Activated CD4-positive, alpha-beta memory T cell treated with anti-CD3 and anti-CD28 coated beads, Interleukin-2, amount 10 ng/mL, durations not matched to agents 7 days and 5 days (primary cell): ENCODE results near the gene ZBTB40. TPM values are rescaled to one million over a fixed set of nuclear protein-coding genes. Genes with fewer than 3 reads are reported as not detected.

Source experiments
- CTCF ChIA-PET: fragments of 350-600 bp; sonication (Branson Sonifier 250); formaldehyde crosslinking; loops from one replicate; lab custom pipeline; 2021; ENCODE audit warnings: antibody characterized with exemption, inconsistent platforms; lab: Charles Lee
- POLR2A ChIA-PET: fragments of 350-600 bp; sonication (Branson Sonifier 250); formaldehyde crosslinking; loops from one replicate; lab custom pipeline; 2021; ENCODE audit warnings: antibody characterized with exemption; lab: Charles Lee
- DNase-seq: peaks from one replicate; pipeline ENCODE4 v3.0.0-alpha.2; 2020
- H3K27ac Mint-ChIP-seq: one replicate; pipeline ENCODE4 v1.8.0; 2021; ENCODE audit warnings: mild to moderate bottlenecking, mixed read lengths
- H3K27me3 Mint-ChIP-seq: one replicate; pipeline ENCODE4 v1.8.0; 2021; ENCODE audit warnings: mixed read lengths
- H3K36me3 Mint-ChIP-seq: one replicate; pipeline ENCODE4 v1.8.0; 2021; ENCODE audit warnings: low read depth, mixed read lengths
- H3K4me1 Mint-ChIP-seq: one replicate; pipeline ENCODE4 v1.8.0; 2021; ENCODE audit warnings: mixed read lengths
- H3K4me3 Mint-ChIP-seq: one replicate; pipeline ENCODE4 v1.8.0; 2021; ENCODE audit warnings: mild to moderate bottlenecking, mixed read lengths
- H3K9me3 Mint-ChIP-seq: one replicate; pipeline ENCODE4 v1.8.0; 2021; ENCODE audit warnings: mixed read lengths
- total RNA-seq, 2 experiments: library from RNA; stranded (reverse); gene quantifications; one replicate each; pipeline ENCODE4 v1.2.3, GENCODE V29; 2021

The ZBTB40 gene
- total RNA-seq, 2 experiments from 2014 or later: 15.2 to 15.3 TPM

- H3K27ac Mint-ChIP-seq: no peak overlapping the region
- no peak for DNase-seq
- ChIA-PET POLR2A (no interaction called here), CTCF (no interaction called here)
- H3K4me1 Mint-ChIP-seq: no peaks in the 10 kb centered on the region
- no peak overlapping the region for H3K4me3 Mint-ChIP-seq
- no peaks in the 10 kb centered on the region for H3K36me3 Mint-ChIP-seq
- H3K27me3 Mint-ChIP-seq: peaks cover 45% of the 10 kb centered on the region
- no peaks in the 10 kb centered on the region for H3K9me3 Mint-ChIP-seq
These were observed 99.9 kb downstream of the ZBTB40 start for GRCh38 chr1:22551591-22551990.

- POLR2A ChIA-PET: no interaction called here
- H3K27ac Mint-ChIP-seq: no peak overlapping the region
- no peaks in the 10 kb centered on the region for H3K4me1 Mint-ChIP-seq
- CTCF ChIA-PET: no interaction called here
- H3K36me3 Mint-ChIP-seq: no peaks in the 10 kb centered on the region
- no peaks in the 10 kb centered on the region for H3K9me3 Mint-ChIP-seq
- no peak for DNase-seq
- peaks cover 45% of the 10 kb centered on the region for H3K27me3 Mint-ChIP-seq
- no peak overlapping the region for H3K4me3 Mint-ChIP-seq
These were observed 100.4 kb downstream of the ZBTB40 start for GRCh38 chr1:22552021-22552420.

GRCh38 chr1:22553104-22553880 is 101.6 kb downstream of the ZBTB40 start:
- Mint-ChIP-seq H3K4me3 (no peak overlapping the region), H3K27ac (no peak overlapping the region), H3K9me3 (no peaks in the 10 kb centered on the region), H3K4me1 (no peaks in the 10 kb centered on the region), H3K36me3 (no peaks in the 10 kb centered on the region), H3K27me3 (peaks cover 39% of the 10 kb centered on the region)
- POLR2A ChIA-PET: no interaction called here
- CTCF ChIA-PET: no interaction called here
- no peak for DNase-seq

GRCh38 chr1:22553991-22554522 is 102.4 kb downstream of the ZBTB40 start:
- no peak for DNase-seq
- Mint-ChIP-seq H3K27ac (no peak overlapping the region), H3K4me1 (no peaks in the 10 kb centered on the region), H3K36me3 (no peaks in the 10 kb centered on the region), H3K4me3 (no peak overlapping the region), H3K27me3 (peaks cover 34% of the 10 kb centered on the region), H3K9me3 (no peaks in the 10 kb centered on the region)
- ChIA-PET POLR2A (no interaction called here), CTCF (no interaction called here)

GRCh38 chr1:22555371-22555656 is 103.7 kb downstream of the ZBTB40 start:
- Mint-ChIP-seq H3K9me3 (no peaks in the 10 kb centered on the region), H3K27me3 (peaks cover 35% of the 10 kb centered on the region), H3K4me3 (no peak overlapping the region), H3K27ac (no peak overlapping the region), H3K4me1 (no peaks in the 10 kb centered on the region), H3K36me3 (no peaks in the 10 kb centered on the region)
- POLR2A ChIA-PET: no interaction called here
- CTCF ChIA-PET: no interaction called here
- DNase-seq: no peak

GRCh38 chr1:22556391-22557104 is 104.9 kb downstream of the ZBTB40 start:
- Mint-ChIP-seq H3K27ac (no peak overlapping the region), H3K4me3 (no peak overlapping the region), H3K36me3 (no peaks in the 10 kb centered on the region), H3K27me3 (peaks cover 41% of the 10 kb centered on the region), H3K4me1 (no peaks in the 10 kb centered on the region), H3K9me3 (no peaks in the 10 kb centered on the region)
- ChIA-PET CTCF (no interaction called here), POLR2A (no interaction called here)
- no peak for DNase-seq

GRCh38 chr1:22557341-22557950 is 105.8 kb downstream of the ZBTB40 start:
- Mint-ChIP-seq H3K27me3 (peaks cover 49% of the 10 kb centered on the region), H3K4me1 (no peaks in the 10 kb centered on the region), H3K4me3 (no peak overlapping the region), H3K36me3 (no peaks in the 10 kb centered on the region), H3K9me3 (no peaks in the 10 kb centered on the region), H3K27ac (no peak overlapping the region)
- no peak for DNase-seq
- ChIA-PET POLR2A (no interaction called here), CTCF (no interaction called here)

GRCh38 chr1:22562584-22563583 is 111.2 kb downstream of the ZBTB40 start, which contains the start of gene EPHA8:
Gene EPHA8 (plus strand): TSS chr1:22563489. CDS start chr1:22563636, 147 bp downstream.
- no peaks in the 10 kb centered on the region for H3K36me3 Mint-ChIP-seq
- peaks cover 38% of the 10 kb centered on the region for H3K27me3 Mint-ChIP-seq
- H3K27ac Mint-ChIP-seq: no peak within 1 kb of the TSS
- DNase-seq: no peak
- H3K4me1 Mint-ChIP-seq: peaks cover 1% of the 10 kb centered on the region
- ChIA-PET POLR2A (no interaction called here), CTCF (no interaction called here)
- no peaks in the 10 kb centered on the region for H3K9me3 Mint-ChIP-seq
- no peak within 1 kb of the TSS for H3K4me3 Mint-ChIP-seq

GRCh38 chr1:22563671-22564602 is 112.3 kb downstream of the ZBTB40 start:
- ChIA-PET POLR2A (no interaction called here), CTCF (no interaction called here)
- Mint-ChIP-seq H3K36me3 (no peaks in the 10 kb centered on the region), H3K9me3 (no peaks in the 10 kb centered on the region), H3K27ac (no peak overlapping the region), H3K4me3 (no peak overlapping the region), H3K4me1 (peaks cover 1% of the 10 kb centered on the region), H3K27me3 (peaks cover 37% of the 10 kb centered on the region)
- no peak for DNase-seq

GRCh38 chr1:22566161-22566560 is 114.5 kb downstream of the ZBTB40 start:
- Mint-ChIP-seq H3K27ac (no peak overlapping the region), H3K27me3 (peaks cover 33% of the 10 kb centered on the region), H3K4me3 (no peak overlapping the region), H3K4me1 (peaks cover 1% of the 10 kb centered on the region), H3K36me3 (no peaks in the 10 kb centered on the region), H3K9me3 (no peaks in the 10 kb centered on the region)
- CTCF ChIA-PET: no interaction called here
- no peak for DNase-seq
- POLR2A ChIA-PET: no interaction called here

- Mint-ChIP-seq H3K4me1 (peaks cover 1% of the 10 kb centered on the region), H3K36me3 (no peaks in the 10 kb centered on the region), H3K27ac (no peak overlapping the region), H3K4me3 (no peak overlapping the region), H3K9me3 (no peaks in the 10 kb centered on the region), H3K27me3 (peaks cover 22% of the 10 kb centered on the region)
- no peak for DNase-seq
- ChIA-PET POLR2A (no interaction called here), CTCF (no interaction called here)
These were observed 115.5 kb downstream of the ZBTB40 start for GRCh38 chr1:22567197-22567596.

GRCh38 chr1:22567994-22568393 is 116.3 kb downstream of the ZBTB40 start:
- POLR2A ChIA-PET: no interaction called here
- H3K4me3 Mint-ChIP-seq: no peak overlapping the region
- H3K9me3 Mint-ChIP-seq: no peaks in the 10 kb centered on the region
- CTCF ChIA-PET: no interaction called here
- no peak overlapping the region for H3K27ac Mint-ChIP-seq
- H3K27me3 Mint-ChIP-seq: peaks cover 14% of the 10 kb centered on the region
- DNase-seq: no peak
- H3K4me1 Mint-ChIP-seq: peaks cover 1% of the 10 kb centered on the region
- H3K36me3 Mint-ChIP-seq: no peaks in the 10 kb centered on the region
